Liver (tissue), 9 donors: Measurements from ENCODE around the gene TMEM269. TPM values are rescaled to one million over a fixed set of nuclear protein-coding genes. Genes with fewer than 3 reads are reported as not detected.

Experiments
- DNase-seq: peaks from one replicate; pipeline ENCODE4 v3.0.0-alpha.2; 2017; ENCODE audit warnings: low spot score
- H3K27ac ChIP-seq, 2 donors: one replicate each; pipeline ENCODE4 v1.7.0; 2013; ENCODE audit warnings: inconsistent platforms in 2 of 2, low read length in 2 of 2, control low read depth in 1 of 2, low read depth in 1 of 2, mild to moderate bottlenecking in 1 of 2
- H3K27me3 ChIP-seq, 4 donors: one replicate each; pipeline versions ENCODE4 v1.6.1 to v1.7.0; 2013; ENCODE audit warnings: low read length in 3 of 4, inconsistent platforms in 1 of 4, mild to moderate bottlenecking in 1 of 4, moderate library complexity in 1 of 4; ENCODE audit not compliant: control insufficient read depth in 4 of 4, insufficient read depth in 4 of 4
- H3K36me3 ChIP-seq, 4 donors: one replicate each; pipeline versions ENCODE4 v1.6.1 to v1.7.0; 2013; ENCODE audit warnings: low read length in 3 of 4, mild to moderate bottlenecking in 3 of 4, low read depth in 1 of 4, moderate library complexity in 1 of 4; ENCODE audit not compliant: control insufficient read depth in 4 of 4, insufficient read depth in 3 of 4
- H3K4me1 ChIP-seq, 4 donors: one replicate each; pipeline versions ENCODE4 v1.6.1 to v1.7.0; 2013; ENCODE audit warnings: low read length in 3 of 4, mild to moderate bottlenecking in 3 of 4, moderate library complexity in 1 of 4; ENCODE audit not compliant: control insufficient read depth in 4 of 4, insufficient read depth in 4 of 4
- H3K4me3 ChIP-seq, 3 donors: one replicate each; pipeline versions ENCODE4 v1.6.1 to v1.7.0; 2013; ENCODE audit warnings: low read length in 3 of 3, control low read depth in 1 of 3, low read depth in 1 of 3, mild to moderate bottlenecking in 1 of 3
- H3K9ac ChIP-seq, 2 donors: one replicate each; pipeline ENCODE4 v1.7.0; 2013; ENCODE audit warnings: low read length in 2 of 2, mild to moderate bottlenecking in 2 of 2, moderate library complexity in 2 of 2, control low read depth in 1 of 2, low read depth in 1 of 2
- H3K9me3 ChIP-seq, 4 donors: one replicate each; pipeline versions ENCODE4 v1.6.1 to v1.7.0; 2013; ENCODE audit warnings: low read length in 3 of 4; ENCODE audit not compliant: control insufficient read depth in 4 of 4
- EGR1 ChIP-seq, 2 donors: IDR thresholded peaks; 2 replicates each; pipeline ENCODE4 v1.6.1; 2016 to 2018; ENCODE audit warnings: antibody characterized with exemption in 2 of 2, low read depth in 2 of 2
- FOXA1 ChIP-seq: IDR thresholded peaks from 2 replicates; pipeline ENCODE4 v1.6.1; 2016; ENCODE audit warnings: antibody characterized with exemption
- FOXA2 ChIP-seq: IDR thresholded peaks from 2 replicates; pipeline ENCODE4 v1.6.1; 2016; ENCODE audit warnings: antibody characterized with exemption
- GABPA ChIP-seq, 2 donors: IDR thresholded peaks in 1 of 2; conservative IDR thresholded peaks in 1 of 2; 2 replicates each; pipeline ENCODE4 v1.6.1; 2016; ENCODE audit warnings: antibody characterized with exemption in 2 of 2, mild to moderate bottlenecking in 1 of 2, moderate library complexity in 1 of 2
- HNF4G ChIP-seq: IDR thresholded peaks from 2 replicates; pipeline ENCODE4 v1.6.1; 2016; ENCODE audit warnings: antibody characterized with exemption
- JUND ChIP-seq, 2 donors: IDR thresholded peaks; 2 replicates each; pipeline ENCODE4 v1.6.1; 2016; ENCODE audit warnings: antibody characterized with exemption in 2 of 2
- NR2F2 ChIP-seq: IDR thresholded peaks from 2 replicates; pipeline ENCODE4 v1.6.1; 2016; ENCODE audit warnings: antibody characterized with exemption
- RAD21 ChIP-seq, 2 donors: IDR thresholded peaks; 2 replicates each; pipeline ENCODE4 v1.6.1; 2016; ENCODE audit warnings: antibody characterized with exemption in 2 of 2, mild to moderate bottlenecking in 2 of 2
- RXRA ChIP-seq, 2 donors: IDR thresholded peaks; 2 replicates each; pipeline ENCODE4 v1.6.1; 2017 to 2018; ENCODE audit warnings: antibody characterized with exemption in 2 of 2, mild to moderate bottlenecking in 1 of 2
- SP1 ChIP-seq: IDR thresholded peaks from 2 replicates; pipeline ENCODE4 v1.6.1; 2018; ENCODE audit warnings: antibody characterized with exemption, mild to moderate bottlenecking
- TAF1 ChIP-seq: conservative IDR thresholded peaks from 2 replicates; pipeline ENCODE4 v1.6.1; 2016; ENCODE audit warnings: antibody characterized with exemption, mild to moderate bottlenecking
- WGBS: extraction: QIAGEN DNeasy Blood & Tissue Kit; methylation state at CpG from one replicate; pipeline ENCODE4 v1.1.7; 2013; 5-methylcytosine and 5-hydroxymethylcytosine counted together
- polyA plus RNA-seq, 2 donors: library from polyadenylated mRNA; stranded (reverse) in 1 of 2; unstranded in 1 of 2; fragments of 200-250 nt in 1 of 2; fragments of >200 nt in 1 of 2; fragmentation: Nextera tagmentation in 1 of 2; extraction: Ambion mirVana in 1 of 2; gene quantifications; one replicate each; pipeline versions ENCODE4 v1.2.1 to v1.2.3, GENCODE V29; 2013 to 2015
- total RNA-seq, 2 donors: library from RNA; depleted of rRNA; stranded (reverse); fragments of >200 nt; gene quantifications; one replicate each; pipeline ENCODE4 v1.2.3, GENCODE V29; 2014
- TF ChIP-seq, protein P1 (sequence below): IDR thresholded peaks from 2 replicates; pipeline ENCODE4 v1.6.1; 2016; ENCODE audit warnings: antibody characterized with exemption, mild to moderate bottlenecking
- TF ChIP-seq, protein P2 (sequence below): IDR thresholded peaks from 2 replicates; pipeline ENCODE4 v1.6.1; 2016; ENCODE audit warnings: antibody characterized with exemption
- TF ChIP-seq, protein P3 (sequence below): IDR thresholded peaks from 2 replicates; pipeline ENCODE4 v1.6.1; 2016; ENCODE audit warnings: antibody characterized with exemption
- TF ChIP-seq, protein P4 (sequence below): fragments of 150-350 bp; IDR thresholded peaks from 2 replicates; pipeline ENCODE4 v1.5.1; 2017; ENCODE audit warnings: improper control_type of control experiment, low read depth, low read length; ENCODE audit not compliant: missing input control
- TF ChIP-seq, protein P5 (sequence below): IDR thresholded peaks from 2 replicates; pipeline ENCODE4 v1.6.1; 2016; ENCODE audit warnings: antibody characterized with exemption
- donor health status: healthy.
- donor health status: healthy.
- donor health status: healthy.
- donor health status: healthy.
- donor health status: healthy.

The TMEM269 gene
- total and polyA plus RNA-seq, 4 donors = 0.05 to 0.08 TPM; not detected in 2

DNA sequence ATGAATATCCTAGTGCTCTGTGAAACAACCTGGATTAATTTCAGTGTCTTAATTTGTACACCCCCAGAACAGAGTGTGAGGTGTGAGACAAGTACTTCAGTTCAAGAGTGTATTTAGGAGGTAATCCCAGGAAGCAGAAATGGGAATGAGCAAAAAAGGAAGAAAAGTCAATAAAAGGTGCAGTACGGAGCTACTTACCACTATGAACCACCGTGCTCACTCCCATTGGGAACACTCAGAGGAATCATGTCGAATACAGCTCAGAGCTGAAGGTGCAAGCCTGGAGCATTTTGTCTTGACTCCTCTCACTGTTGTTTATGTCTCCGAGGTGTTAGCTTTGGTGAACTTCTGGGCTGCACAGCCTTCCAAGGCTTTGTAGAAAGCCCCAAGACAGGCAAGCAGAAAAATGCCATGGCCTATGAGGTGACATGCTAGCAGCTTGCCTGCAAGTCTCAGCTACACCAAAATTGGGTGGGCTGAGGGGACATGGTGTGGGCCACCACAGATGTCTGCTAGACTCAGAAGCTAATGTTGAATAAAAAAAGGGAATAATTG, 39.8 kb downstream of the TMEM269 start (continued):
- TF ChIP-seq, protein P1, sequence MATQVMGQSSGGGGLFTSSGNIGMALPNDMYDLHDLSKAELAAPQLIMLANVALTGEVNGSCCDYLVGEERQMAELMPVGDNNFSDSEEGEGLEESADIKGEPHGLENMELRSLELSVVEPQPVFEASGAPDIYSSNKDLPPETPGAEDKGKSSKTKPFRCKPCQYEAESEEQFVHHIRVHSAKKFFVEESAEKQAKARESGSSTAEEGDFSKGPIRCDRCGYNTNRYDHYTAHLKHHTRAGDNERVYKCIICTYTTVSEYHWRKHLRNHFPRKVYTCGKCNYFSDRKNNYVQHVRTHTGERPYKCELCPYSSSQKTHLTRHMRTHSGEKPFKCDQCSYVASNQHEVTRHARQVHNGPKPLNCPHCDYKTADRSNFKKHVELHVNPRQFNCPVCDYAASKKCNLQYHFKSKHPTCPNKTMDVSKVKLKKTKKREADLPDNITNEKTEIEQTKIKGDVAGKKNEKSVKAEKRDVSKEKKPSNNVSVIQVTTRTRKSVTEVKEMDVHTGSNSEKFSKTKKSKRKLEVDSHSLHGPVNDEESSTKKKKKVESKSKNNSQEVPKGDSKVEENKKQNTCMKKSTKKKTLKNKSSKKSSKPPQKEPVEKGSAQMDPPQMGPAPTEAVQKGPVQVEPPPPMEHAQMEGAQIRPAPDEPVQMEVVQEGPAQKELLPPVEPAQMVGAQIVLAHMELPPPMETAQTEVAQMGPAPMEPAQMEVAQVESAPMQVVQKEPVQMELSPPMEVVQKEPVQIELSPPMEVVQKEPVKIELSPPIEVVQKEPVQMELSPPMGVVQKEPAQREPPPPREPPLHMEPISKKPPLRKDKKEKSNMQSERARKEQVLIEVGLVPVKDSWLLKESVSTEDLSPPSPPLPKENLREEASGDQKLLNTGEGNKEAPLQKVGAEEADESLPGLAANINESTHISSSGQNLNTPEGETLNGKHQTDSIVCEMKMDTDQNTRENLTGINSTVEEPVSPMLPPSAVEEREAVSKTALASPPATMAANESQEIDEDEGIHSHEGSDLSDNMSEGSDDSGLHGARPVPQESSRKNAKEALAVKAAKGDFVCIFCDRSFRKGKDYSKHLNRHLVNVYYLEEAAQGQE = no peak

DNA sequence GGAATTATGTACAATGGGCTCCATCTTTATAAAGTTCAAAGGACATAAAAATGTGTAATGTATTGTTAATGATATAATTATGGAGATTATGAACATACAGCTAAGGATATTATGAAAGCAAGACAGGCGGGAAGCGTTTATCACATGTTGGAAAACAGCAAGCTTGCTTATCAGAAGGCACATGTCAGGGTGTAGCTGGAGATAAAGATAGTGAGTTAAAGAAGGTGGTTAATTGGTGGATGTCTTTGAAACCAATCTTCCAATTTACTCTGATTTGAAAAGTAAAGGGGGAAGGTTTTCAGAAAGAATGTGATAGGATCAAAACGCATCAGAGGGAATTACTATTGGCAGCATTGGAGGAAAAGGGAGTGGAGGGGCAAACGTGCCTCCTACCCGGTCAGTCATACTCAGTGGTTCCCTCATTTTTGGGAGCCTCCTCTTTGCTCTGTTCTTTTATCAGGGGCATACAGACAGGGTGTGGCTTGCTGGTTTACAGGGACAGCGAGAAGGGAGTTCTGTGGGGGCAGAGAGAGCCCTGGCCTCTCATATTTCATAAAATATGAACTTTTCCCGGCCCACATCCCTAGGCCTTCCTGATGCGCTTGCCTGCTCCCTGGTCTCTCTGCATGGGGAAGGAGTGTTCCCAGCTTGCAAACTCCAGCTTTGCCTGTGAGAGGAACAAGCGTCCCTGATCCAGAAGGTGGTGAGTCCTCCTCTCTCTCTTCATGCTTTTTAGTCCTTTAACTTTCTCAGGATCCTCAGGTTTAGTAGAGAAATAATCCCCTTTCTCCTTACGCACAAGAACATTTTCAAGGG, 40.5 kb downstream of the TMEM269 start:
- H3K27ac ChIP-seq = no peak overlapping the region
- peaks cover 1 to 6% (median 3%) of the 10 kb centered on the region in 4 donors for H3K36me3 ChIP-seq
- 88% methylated on average over 10 of the region's 10 CpGs for WGBS
- H3K4me1 ChIP-seq = peaks cover 6 to 27% (median 16%) of the 10 kb centered on the region in 4 donors
- H3K4me3 ChIP-seq = no peak overlapping the region
- H3K9ac ChIP-seq = no peak overlapping the region
- DNase-seq = peak; percentile 61
- H3K9me3 ChIP-seq = no peaks in the 10 kb centered on the region
- TF ChIP-seq, protein P2, sequence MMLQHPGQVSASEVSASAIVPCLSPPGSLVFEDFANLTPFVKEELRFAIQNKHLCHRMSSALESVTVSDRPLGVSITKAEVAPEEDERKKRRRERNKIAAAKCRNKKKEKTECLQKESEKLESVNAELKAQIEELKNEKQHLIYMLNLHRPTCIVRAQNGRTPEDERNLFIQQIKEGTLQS = no peak
- TF ChIP-seq, protein P1 = no peak
- TF ChIP-seq FOXA1 (no peak), NR2F2 (no peak), GABPA (IDR thresholded peaks at IDR 0.05 in 1 of 2, conservative IDR thresholded peaks at IDR 0.05 in 1 of 2) (no peak), TAF1 (no peak), JUND (IDR thresholded peaks at IDR 0.05) (no peak), RAD21 (IDR thresholded peaks at IDR 0.05) (no peak), FOXA2 (no peak), RXRA (IDR thresholded peaks at IDR 0.05) (no peak), EGR1 (IDR thresholded peaks at IDR 0.05; ENCODE audit: low read depth in 2 of 2) (no peak), HNF4G (no peak), SP1 (no peak)
- TF ChIP-seq, protein P3, sequence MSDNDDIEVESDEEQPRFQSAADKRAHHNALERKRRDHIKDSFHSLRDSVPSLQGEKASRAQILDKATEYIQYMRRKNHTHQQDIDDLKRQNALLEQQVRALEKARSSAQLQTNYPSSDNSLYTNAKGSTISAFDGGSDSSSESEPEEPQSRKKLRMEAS = no peak
- TF ChIP-seq, protein P4, sequence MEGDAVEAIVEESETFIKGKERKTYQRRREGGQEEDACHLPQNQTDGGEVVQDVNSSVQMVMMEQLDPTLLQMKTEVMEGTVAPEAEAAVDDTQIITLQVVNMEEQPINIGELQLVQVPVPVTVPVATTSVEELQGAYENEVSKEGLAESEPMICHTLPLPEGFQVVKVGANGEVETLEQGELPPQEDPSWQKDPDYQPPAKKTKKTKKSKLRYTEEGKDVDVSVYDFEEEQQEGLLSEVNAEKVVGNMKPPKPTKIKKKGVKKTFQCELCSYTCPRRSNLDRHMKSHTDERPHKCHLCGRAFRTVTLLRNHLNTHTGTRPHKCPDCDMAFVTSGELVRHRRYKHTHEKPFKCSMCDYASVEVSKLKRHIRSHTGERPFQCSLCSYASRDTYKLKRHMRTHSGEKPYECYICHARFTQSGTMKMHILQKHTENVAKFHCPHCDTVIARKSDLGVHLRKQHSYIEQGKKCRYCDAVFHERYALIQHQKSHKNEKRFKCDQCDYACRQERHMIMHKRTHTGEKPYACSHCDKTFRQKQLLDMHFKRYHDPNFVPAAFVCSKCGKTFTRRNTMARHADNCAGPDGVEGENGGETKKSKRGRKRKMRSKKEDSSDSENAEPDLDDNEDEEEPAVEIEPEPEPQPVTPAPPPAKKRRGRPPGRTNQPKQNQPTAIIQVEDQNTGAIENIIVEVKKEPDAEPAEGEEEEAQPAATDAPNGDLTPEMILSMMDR = no peak
- TF ChIP-seq, protein P5, sequence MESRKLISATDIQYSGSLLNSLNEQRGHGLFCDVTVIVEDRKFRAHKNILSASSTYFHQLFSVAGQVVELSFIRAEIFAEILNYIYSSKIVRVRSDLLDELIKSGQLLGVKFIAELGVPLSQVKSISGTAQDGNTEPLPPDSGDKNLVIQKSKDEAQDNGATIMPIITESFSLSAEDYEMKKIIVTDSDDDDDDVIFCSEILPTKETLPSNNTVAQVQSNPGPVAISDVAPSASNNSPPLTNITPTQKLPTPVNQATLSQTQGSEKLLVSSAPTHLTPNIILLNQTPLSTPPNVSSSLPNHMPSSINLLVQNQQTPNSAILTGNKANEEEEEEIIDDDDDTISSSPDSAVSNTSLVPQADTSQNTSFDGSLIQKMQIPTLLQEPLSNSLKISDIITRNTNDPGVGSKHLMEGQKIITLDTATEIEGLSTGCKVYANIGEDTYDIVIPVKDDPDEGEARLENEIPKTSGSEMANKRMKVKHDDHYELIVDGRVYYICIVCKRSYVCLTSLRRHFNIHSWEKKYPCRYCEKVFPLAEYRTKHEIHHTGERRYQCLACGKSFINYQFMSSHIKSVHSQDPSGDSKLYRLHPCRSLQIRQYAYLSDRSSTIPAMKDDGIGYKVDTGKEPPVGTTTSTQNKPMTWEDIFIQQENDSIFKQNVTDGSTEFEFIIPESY = no peak
- no peaks in the 10 kb centered on the region for H3K27me3 ChIP-seq
